Lung microvascular endothelial cell (primary cell): ENCODE measurements around the gene DCP1B. TPM values are rescaled to one million over a fixed set of nuclear protein-coding genes. Genes with fewer than 3 reads are reported as not detected.

Experiments used
- DNase-seq, 2 donors: peaks; one replicate each; pipeline versions ENCODE4 v3.0.0 to v3.0.0-alpha.2; 2010; ENCODE audit warnings: low read depth in 2 of 2
- total RNA-seq: library from RNA; depleted of rRNA; stranded (reverse); fragments of >200 nt; gene quantifications from 2 replicates; pipeline ENCODE4 v1.2.1, GENCODE V29; 2014

The DCP1B gene
- total RNA-seq, 1 donor from 2014 or later, result 3.0 TPM

DNA sequence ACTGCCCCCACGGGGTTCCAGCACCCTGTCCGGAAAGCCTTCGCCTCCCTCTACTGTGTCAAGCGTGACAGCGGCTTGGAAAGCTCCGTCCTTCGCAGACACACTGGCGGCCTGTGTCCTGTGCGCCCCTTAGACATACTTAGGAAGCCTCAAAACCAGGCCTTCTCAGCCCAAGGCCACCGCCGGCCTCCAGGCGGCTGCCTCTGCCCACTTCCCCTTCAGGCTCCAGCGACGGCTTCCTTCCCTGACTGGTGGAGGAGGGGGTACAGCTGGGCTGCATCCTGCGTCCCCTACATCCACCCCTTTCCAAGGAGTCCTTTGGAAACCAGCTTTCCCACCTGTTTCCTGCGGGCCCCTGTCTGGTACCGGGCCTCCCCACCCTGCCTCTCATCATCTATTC is 83.3 kb downstream of the DCP1B start:
- DNase-seq, result no peak

GRCh38 chr12:1920436-1920835 is 83.8 kb downstream of the DCP1B start:
- DNase-seq, result no peak

DNA sequence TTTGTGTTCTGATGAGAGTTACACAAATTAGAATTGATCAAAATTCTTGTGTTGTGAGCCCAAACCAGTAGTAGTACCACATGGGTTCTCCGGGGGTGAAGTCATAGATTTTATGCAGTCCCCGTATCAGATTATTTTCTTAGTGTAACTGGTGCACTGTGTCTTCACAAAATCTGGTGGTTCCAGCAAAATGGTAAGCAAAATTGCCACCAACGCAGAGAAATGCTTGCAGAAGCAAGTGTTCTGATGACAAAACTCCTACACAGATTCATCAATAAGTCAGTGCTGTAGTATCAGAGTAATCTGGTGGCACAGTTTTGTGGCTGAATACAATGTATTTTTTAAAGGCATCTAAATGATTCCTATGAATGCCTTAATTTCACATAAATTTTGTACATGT is 84.5 kb downstream of the DCP1B start:
- DNase-seq, result no peak

GRCh38 chr12:1919284-1919683 is 85.0 kb downstream of the DCP1B start:
- DNase-seq, result no peak

GRCh38 chr12:1918884-1919236 is 85.4 kb downstream of the DCP1B start:
- DNase-seq, result no peak

- no peak for DNase-seq
These were observed 86.0 kb downstream of the DCP1B start, which contains the start of gene CACNA2D4 for GRCh38 chr12:1918081-1918883. CACNA2D4 (minus strand) TSS chr12:1918652; CDS start chr12:1918473, 179 bp downstream.

GRCh38 chr12:1917172-1918070 is 86.8 kb downstream of the DCP1B start:
- DNase-seq, result no peak

GRCh38 chr12:1916371-1917171 is 87.7 kb downstream of the DCP1B start:
- peak in 1 of 2 donors; percentile 54 for DNase-seq

GRCh38 chr12:1915082-1915968 is 88.9 kb downstream of the DCP1B start:
- DNase-seq, result no peak

DNA sequence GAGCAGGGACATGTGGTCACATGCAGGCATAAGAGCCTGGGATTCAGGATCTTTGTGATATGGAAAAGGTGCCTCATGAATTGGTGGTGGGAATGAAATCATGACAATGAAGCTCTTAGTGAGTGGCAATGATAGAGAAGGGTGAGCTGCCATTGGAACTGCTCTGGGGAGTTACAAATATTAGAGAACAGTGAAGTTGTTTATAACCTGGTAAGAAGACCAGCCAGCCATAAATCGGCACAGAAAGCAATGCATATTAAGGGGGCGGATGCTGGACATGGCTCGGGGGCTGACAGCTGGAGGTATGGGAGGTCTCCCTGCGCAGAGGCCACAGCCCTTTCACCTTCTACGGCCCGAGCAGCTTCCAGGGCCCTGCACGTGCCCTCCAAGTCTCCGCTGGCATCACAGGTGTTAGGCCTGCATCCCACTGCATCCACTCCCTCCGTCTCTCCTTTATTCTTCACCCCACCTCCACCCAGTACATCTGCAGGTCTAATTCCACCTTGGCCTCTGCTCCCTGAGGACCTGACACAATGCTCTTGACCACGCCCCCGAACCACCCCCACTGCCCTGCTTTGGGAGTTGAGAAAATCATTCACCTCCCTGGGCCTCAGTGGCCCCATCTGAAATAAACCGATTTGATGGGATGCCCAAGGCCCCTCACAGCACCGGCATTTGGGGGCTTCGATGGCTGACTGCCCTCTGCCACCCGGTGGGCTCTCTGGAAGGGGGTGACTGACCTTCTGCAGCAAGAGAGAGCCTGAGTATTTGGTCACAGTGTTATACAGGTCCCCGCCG is 89.9 kb downstream of the DCP1B start:
- no peak for DNase-seq

DNA sequence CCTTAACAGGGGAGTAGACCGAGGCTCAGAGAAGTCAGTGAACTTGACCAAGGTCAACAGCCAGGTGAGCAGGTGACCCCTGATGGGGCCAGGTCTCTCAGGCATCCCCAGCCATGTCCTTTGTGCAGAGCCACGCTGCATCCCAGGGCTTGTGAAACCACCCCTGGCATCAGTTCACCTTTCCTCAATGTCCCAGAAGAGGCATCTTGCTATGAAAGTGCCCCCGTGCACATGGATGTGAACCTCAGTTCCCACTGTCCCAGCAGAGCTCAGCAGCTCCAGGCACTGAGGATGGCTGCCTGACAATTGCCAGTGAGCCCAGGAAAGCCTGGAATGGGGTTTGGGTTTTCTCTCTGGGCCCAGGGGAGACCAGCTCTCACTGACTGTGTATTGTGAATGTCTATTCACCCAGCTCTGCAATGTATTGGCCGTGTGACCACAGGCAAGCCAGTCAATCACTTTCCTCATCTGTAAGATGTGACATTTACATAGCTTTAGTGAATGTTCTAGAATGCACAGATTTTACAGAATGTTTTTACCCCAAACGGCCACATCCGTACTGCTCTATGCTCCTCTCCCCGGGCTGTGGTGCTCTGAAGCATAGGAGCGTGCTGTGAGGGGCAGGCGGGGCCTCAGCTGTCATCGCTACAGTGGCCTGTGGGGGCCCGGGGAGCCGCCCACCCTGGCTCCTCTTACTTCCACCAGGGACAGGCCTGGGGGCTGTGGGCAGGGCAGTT is 90.7 kb downstream of the DCP1B start:
- no peak for DNase-seq

DNA sequence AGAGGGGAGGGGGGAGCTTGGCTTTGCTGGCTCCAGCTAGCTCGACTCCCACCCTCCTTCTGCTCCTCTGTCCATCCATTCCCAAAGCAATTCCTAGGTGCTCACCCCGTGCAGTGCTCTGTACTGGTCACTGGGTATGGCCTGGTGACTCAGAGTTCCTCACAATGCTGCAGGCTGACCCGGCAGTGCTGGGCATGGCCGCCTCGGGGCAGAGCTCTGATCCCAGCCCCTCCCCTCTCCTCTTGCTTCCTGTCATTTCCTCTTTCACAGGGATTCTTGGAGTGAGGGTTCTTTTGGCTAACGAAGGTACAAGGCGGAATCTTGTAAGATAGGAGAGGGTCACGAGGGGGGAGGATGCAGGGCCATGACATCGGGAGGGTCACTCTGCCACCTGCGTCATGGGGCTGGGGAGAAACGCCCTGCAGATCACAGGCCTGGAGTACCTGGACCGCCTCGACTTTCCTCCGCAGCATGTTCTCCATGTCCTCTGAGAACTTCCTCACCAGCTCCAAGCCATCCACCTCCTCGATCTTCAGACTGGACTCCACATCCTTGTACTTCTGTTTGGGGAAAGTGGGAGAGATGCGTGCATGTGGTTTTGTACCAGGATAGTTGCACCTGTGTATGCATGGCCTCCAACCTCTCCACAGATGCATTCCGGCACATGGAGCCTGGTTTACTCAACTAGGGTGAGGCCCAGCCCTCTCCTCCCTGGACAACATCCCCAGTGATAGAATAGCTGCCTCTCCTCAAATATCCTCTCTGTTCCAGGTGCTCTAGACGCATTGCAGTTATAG is 91.5 kb downstream of the DCP1B start:
- DNase-seq, result peak in 1 of 2 donors; percentile 50

GRCh38 chr12:1911598-1912575 is 92.4 kb downstream of the DCP1B start:
- DNase-seq, result no peak

- no peak for DNase-seq
These were observed 93.8 kb downstream of the DCP1B start for GRCh38 chr12:1910468-1910867.

- DNase-seq, result no peak
These were observed 95.5 kb downstream of the DCP1B start for GRCh38 chr12:1908758-1909157.

DNA sequence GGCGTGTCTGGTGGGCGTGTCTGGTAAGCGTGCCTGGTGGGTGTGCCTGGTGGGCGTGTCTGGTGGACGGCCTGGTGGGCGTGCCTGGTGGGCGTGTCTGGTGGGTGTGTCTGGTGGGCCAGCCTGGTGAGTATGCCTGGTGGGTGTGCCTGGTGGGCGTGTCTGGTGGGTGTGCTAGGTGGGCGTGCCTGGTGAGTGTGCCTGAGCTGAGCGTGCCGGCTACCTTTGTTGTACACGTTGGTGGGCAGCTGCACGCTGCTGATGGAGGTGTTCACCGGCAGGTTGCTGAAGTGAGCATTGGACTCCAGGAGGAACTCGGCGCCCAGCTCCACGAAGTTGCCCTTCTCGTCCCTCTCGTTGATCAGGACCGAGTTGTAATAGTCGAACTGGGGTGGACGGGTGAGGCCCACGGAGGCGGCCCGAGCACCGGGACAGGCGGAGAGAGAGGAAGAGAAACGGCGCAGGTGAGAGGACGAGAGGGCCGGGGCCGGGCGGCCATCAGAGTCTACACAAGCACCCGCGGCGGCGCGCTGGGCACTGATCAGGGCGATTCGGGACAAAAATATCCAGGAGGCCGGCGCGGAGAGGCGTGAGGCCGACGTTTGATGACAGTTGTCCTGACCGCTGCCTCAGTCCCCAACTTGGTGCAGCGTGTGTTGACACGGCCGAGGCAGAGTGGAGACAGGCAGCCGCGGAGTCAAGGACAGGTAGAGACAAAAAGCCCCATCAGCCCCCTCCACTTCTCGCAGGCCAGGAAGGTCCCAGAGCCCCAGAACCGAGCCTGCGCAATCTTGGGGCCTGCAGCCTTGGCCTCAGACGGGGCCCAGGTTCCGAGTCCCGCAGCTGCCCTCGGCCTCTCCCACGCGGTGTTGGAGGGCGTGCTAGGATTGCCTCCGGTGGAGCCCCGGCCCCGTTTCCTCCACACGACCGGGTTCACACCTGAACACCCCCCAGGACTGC is 96.3 kb downstream of the DCP1B start:
- peak in 1 of 2 donors; percentile 20 for DNase-seq
